HuH-7.5 (cell line): ENCODE measurements around the gene RTBDN.
"Not testable (repeated sequence)": the region's sequence is repeated elsewhere in the genome, so short reads cannot be mapped to it uniquely, and the experiment has no call there.

Source experiments
- DNase-seq: peaks from one replicate; pipeline ENCODE4 v3.0.0; 2011; ENCODE audit warnings: low spot score

Gene RTBDN

GRCh38 chr19:12817810-12818209, 16.6 kb downstream of the RTBDN start:
- not testable (repeated sequence) for DNase-seq

- not testable (repeated sequence) for DNase-seq
These were observed 17.2 kb downstream of the RTBDN start for GRCh38 chr19:12817188-12817587.

- no peak for DNase-seq
These were observed 19.3 kb downstream of the RTBDN start for GRCh38 chr19:12815088-12815487.

GRCh38 chr19:12806242-12807081, 27.9 kb downstream of the RTBDN start, which contains the start of gene RNASEH2A:
Gene RNASEH2A (plus strand): TSS chr19:12806584. CDS start chr19:12806674, 90 bp downstream.
- peak; percentile 96 for DNase-seq

- no peak for DNase-seq
These were observed 30.3 kb downstream of the RTBDN start for GRCh38 chr19:12804051-12804450.

- no peak for DNase-seq
These were observed 31.9 kb downstream of the RTBDN start for GRCh38 chr19:12802267-12803106.

- peak; percentile 85 for DNase-seq
These were observed 32.7 kb downstream of the RTBDN start, which contains the start of the genes PRDX2 and THSD8 for GRCh38 chr19:12801466-12802266. Gene PRDX2 (minus strand): TSS chr19:12801800. CDS start chr19:12801261, 539 bp downstream. Gene THSD8 (plus strand): TSS chr19:12802069. CDS start chr19:12802072, 3 bp downstream.

GRCh38 chr19:12800923-12801465, 33.4 kb downstream of the RTBDN start:
- DNase-seq, result no peak

GRCh38 chr19:12800466-12800770, 34.0 kb downstream of the RTBDN start:
- DNase-seq, result no peak

GRCh38 chr19:12799742-12800465, 34.5 kb downstream of the RTBDN start:
- DNase-seq, result no peak

GRCh38 chr19:12797607-12798006, 36.8 kb downstream of the RTBDN start:
- DNase-seq, result not testable (repeated sequence)

- DNase-seq, result no peak
These were observed 37.2 kb downstream of the RTBDN start for GRCh38 chr19:12797141-12797587.

- DNase-seq, result peak; percentile 84
These were observed 38.0 kb downstream of the RTBDN start for GRCh38 chr19:12796146-12797071.

- no peak for DNase-seq
These were observed 39.4 kb downstream of the RTBDN start for GRCh38 chr19:12794971-12795381.

- DNase-seq, result no peak
These were observed 40.0 kb downstream of the RTBDN start for GRCh38 chr19:12794196-12794941.

GRCh38 chr19:12793290-12794195, 40.8 kb downstream of the RTBDN start:
- DNase-seq, result peak; percentile 98

GRCh38 chr19:12792853-12793289, 41.5 kb downstream of the RTBDN start:
- no peak for DNase-seq
